ENCODE results near the gene FGF5.
"Not testable (repeated sequence)": the region's sequence is repeated elsewhere in the genome, so short reads cannot be mapped to it uniquely, and the experiment has no call there.

FGF5 gene

DNA sequence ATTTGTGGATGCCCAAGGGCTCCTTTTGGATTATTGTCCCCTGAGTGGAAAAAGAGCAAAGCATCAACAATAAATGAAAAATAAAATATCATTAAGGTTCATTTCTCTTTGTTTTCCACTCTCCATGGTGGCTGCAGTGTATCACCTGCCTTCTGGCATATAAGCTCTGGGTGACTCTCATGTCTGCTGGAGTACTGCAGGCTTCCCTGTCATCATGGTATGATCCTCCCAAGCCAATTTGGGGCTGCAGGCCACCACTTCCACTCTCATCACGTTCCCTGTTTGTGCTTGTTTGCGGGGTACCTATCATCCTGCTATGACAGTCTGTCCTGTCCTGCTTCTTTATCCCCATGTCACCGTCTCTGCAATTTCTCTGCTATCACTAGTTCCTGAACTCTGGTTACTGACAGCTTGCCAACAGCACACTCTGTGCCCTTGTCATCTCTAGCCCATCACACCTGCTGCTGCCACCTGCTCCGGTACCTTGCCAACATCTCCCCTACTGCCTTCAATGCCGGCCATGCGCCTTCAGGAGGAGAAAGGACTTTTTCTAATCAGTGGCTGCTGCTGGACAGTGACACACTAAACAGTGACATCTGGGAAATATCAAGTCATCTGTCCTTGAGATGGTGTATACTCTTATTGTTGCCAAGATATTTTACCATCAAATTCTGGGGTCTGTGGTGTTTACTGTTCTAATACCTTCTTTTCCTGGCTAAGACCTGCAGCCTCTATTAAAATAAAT, 23.0 kb upstream of the FGF5 start:
- Histone ChIP-seq H3K27me3 (ENCODE audit: insufficient read depth, poor library complexity, severe bottlenecking) (no peaks in the 10 kb centered on the region), H3K27ac (replicated peaks) (no peak overlapping the region), H3K4me3 (replicated peaks; ENCODE audit: insufficient read depth, low read length) (no peak overlapping the region)
- DNase-seq (ENCODE audit: low read depth in 1 of 2, low spot score in 1 of 2), result no peak
- TF ChIP-seq POLR2AphosphoS5 (IDR thresholded peaks at IDR 0.05; ENCODE audit: low read depth), result no peak

DNA sequence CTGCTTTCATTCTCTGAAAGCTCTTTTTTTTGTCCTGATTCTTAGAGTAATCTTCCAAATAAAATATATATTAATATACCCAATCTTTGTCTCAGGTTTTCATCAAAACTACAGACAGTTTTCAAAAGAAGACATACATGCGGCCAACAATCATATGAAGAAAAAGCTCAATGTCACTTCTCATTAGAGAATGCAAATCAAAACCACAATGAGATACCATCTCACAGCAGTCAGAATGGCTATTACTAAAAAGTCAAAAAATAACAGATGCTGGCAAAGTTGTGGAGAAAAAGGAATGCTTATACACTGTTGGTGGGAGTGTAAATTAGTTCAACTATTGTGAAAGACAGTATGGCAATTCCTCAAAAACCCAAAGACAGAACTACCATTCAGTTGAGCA, 19.0 kb upstream of the FGF5 start:
- H3K4me3 ChIP-seq (replicated peaks; ENCODE audit: insufficient read depth, low read length); H3K27me3 ChIP-seq (ENCODE audit: insufficient read depth, poor library complexity, severe bottlenecking); DNase-seq (ENCODE audit: low read depth in 1 of 2, low spot score in 1 of 2); H3K27ac ChIP-seq (replicated peaks): not testable (repeated sequence)

GRCh38 chr4:80249144-80249543, 17.3 kb upstream of the FGF5 start:
- H3K27me3 ChIP-seq (ENCODE audit: insufficient read depth, poor library complexity, severe bottlenecking), result no peaks in the 10 kb centered on the region
- DNase-seq (ENCODE audit: low read depth in 1 of 2, low spot score in 1 of 2), result no peak
- H3K4me3 ChIP-seq (replicated peaks; ENCODE audit: insufficient read depth, low read length), result no peak overlapping the region
- H3K27ac ChIP-seq (replicated peaks), result no peak overlapping the region
- TF ChIP-seq POLR2AphosphoS5 (IDR thresholded peaks at IDR 0.05; ENCODE audit: low read depth), result no peak
- no peak for TF ChIP-seq CTCF (IDR thresholded peaks at IDR 0.05; ENCODE audit: insufficient read depth, low read length)
- no peak for TF ChIP-seq SPI1 (IDR thresholded peaks at IDR 0.05; ENCODE audit: borderline replicate concordance, low read depth)
- TF ChIP-seq GABPA (IDR thresholded peaks at IDR 0.05; ENCODE audit: low read depth), result no peak
- no peak for TF ChIP-seq REST (IDR thresholded peaks at IDR 0.05; ENCODE audit: insufficient replicate concordance, low read depth)

- Histone ChIP-seq H3K27me3 (ENCODE audit: insufficient read depth, poor library complexity, severe bottlenecking) (no peaks in the 10 kb centered on the region), H3K4me3 (replicated peaks; ENCODE audit: insufficient read depth, low read length) (no peak overlapping the region), H3K27ac (replicated peaks) (no peak overlapping the region)
- TF ChIP-seq POLR2AphosphoS5 (IDR thresholded peaks at IDR 0.05; ENCODE audit: low read depth) (no peak), REST (IDR thresholded peaks at IDR 0.05; ENCODE audit: insufficient replicate concordance, low read depth) (no peak), GABPA (IDR thresholded peaks at IDR 0.05; ENCODE audit: low read depth) (no peak), SPI1 (IDR thresholded peaks at IDR 0.05; ENCODE audit: borderline replicate concordance, low read depth) (no peak), CTCF (IDR thresholded peaks at IDR 0.05; ENCODE audit: insufficient read depth, low read length) (no peak)
- no peak for DNase-seq (ENCODE audit: low read depth in 1 of 2, low spot score in 1 of 2)
Measured at GRCh38 chr4:80252427-80252826, 14.0 kb upstream of the FGF5 start.

DNA sequence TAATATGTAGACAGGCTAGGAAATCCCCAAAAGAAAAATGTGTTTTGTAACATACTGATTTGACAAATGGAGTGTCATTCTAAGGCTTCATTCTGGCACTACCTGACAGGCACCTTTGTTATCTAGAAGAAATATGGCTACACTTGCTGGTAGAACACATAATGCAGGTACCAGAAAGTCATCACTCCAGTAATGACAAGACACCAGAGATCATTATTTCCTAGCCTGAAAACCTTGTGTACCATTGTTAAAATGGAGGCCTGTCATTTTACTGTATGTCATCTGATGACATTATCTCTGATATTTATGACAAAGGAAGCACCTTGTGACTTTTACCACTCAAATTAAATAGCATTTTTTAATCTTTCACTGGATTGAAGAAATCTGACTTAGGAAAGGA, 13.5 kb upstream of the FGF5 start:
- Histone ChIP-seq H3K27me3 (ENCODE audit: insufficient read depth, poor library complexity, severe bottlenecking) (peaks cover under 1% of the 10 kb centered on the region), H3K27ac (replicated peaks) (no peak overlapping the region), H3K4me3 (replicated peaks; ENCODE audit: insufficient read depth, low read length) (no peak overlapping the region)
- TF ChIP-seq REST (IDR thresholded peaks at IDR 0.05; ENCODE audit: insufficient replicate concordance, low read depth), result no peak
- TF ChIP-seq CTCF (IDR thresholded peaks at IDR 0.05; ENCODE audit: insufficient read depth, low read length), result no peak
- TF ChIP-seq GABPA (IDR thresholded peaks at IDR 0.05; ENCODE audit: low read depth), result no peak
- no peak for TF ChIP-seq POLR2AphosphoS5 (IDR thresholded peaks at IDR 0.05; ENCODE audit: low read depth)
- TF ChIP-seq SPI1 (IDR thresholded peaks at IDR 0.05; ENCODE audit: borderline replicate concordance, low read depth), result no peak
- DNase-seq (ENCODE audit: low read depth in 1 of 2, low spot score in 1 of 2), result no peak
